Stimulated activated naive CD4-positive, alpha-beta T cell (primary cell): ENCODE results near the gene PLCB1.

Source experiments
- DNase-seq, 6 experiments: peaks; one replicate each; lab custom pipeline; 2025; lab: John Stamatoyannopoulos, UW

PLCB1 gene

DNA sequence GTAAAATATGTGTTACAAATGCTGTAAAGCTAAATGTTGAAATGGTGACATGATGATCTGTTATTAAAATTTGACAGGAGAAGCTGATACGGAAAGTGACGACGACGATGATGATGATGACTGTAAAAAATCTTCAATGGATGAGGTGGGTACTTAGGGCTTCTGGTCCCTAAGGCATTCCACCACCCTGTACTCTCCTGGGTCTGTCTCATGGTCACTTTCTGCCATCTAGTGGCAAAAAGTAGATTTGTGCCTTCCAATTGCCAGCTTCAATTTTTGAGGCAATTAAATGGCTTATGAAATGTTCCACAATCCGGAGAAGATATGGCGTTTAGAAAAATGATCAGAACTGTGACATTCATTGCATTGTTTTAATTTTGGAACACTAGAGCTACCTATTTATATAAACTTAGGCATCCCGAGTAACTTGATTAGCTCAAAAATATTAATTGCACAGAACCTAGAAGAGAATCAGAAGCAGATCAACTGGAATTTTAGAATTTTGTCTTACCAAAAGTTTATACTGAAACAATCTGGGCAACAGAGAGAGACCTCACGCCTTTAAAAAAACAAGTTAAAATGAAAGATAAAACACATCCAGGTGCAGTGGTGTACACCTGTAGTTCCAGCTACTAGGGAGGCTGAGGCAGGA lies 590.3 kb downstream of the PLCB1 start:
- peak in 4 of 6 experiments; percentile 3 to 42 (median 10) for DNase-seq

DNA sequence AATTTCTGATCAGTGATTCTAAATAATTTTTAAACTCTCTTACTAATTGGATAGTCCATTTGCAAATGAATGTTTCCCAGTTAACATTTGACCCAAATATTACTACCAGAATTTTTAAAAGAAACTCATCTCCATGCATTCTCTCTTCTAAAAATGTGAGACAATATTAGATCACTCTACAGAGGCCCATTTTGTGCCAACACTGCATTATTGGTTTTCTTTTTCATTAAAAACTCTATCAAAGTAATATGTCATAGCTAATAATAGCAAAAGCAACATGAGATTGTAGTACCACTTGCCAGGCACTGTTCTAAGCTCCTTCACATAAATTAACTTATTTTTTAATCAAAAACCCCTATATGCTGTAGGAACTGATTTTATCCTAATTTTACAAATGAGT lies 591.2 kb downstream of the PLCB1 start:
- no peak for DNase-seq

- DNase-seq, result no peak
These were observed 592.8 kb downstream of the PLCB1 start for GRCh38 chr20:8724884-8725283.

GRCh38 chr20:8726460-8726859 lies 594.4 kb downstream of the PLCB1 start:
- no peak for DNase-seq

DNA sequence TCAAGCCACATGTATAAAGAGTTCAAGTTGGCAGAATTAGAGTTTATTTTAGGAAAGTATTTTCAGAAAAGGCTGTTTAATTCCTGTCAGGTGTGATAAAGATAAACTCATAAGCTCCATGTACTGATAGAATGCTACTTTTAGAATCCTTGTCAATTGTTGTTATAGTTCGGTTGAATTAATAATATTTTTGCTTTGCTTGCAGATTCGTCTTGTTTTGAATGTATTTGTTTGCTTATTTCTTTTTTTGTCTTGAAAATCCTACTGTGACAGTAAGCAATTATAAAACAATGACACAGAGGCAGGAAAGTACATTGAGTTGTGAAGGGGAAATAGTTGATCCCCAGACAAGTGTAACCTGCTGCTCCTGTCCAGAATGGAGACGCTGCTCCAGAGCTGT lies 602.9 kb downstream of the PLCB1 start:
- no peak for DNase-seq

DNA sequence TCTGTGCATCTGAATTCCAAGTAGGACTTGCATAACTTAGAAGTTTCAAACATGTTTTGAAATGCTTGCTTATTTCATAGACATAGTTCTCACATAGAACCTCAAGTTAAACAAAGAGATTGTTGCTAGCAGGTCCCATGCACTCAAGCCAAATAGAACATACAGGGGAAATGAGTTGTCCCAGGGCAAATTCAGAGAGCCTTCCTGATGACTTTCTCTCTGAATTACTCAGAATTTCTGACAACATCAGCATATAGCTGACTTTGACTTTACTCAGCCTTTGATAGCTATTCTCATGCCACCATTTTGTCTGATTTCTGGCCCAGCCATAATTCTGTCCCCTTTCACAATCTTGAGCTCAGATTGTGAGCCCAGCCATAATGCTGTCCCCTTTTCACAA lies 603.6 kb downstream of the PLCB1 start:
- no peak for DNase-seq

DNA sequence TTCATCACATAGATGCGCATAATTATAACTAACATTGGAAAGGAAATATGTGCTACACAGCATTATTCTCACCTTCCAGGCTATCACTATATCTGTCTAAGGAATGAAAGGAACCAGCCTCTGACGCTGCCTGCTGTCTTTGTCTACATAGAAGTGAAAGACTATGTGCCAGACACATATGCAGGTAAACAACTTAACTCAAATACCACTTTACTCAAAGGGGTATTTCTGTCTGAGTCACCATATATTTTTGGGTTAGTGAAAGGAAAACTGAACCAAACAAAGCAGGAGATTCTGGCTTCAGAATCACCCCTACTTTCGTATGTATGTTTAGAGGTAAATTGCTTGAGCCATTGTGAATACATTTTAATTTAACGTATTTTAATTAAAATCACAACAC lies 608.2 kb downstream of the PLCB1 start:
- no peak for DNase-seq

GRCh38 chr20:8744228-8744844 lies 612.3 kb downstream of the PLCB1 start:
- DNase-seq, result no peak

DNA sequence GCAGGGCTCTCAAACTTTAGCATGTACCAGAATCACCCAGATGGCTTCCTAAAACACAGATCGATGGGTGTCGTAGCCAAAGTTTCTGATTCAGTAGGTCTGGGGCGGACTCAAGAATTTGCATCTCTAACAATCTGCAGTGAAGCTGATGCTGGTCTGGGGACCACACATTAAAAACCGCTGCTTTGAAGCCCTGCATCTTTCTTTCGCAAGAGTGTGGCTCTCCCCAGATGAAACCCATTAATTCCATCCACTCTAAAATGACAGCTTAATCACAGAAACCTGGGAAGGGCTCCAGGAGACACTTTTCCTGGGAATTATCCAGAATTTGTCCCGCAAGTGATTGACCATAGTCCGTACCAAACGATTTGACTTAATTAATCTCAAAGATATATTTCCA lies 617.0 kb downstream of the PLCB1 start:
- no peak for DNase-seq

DNA sequence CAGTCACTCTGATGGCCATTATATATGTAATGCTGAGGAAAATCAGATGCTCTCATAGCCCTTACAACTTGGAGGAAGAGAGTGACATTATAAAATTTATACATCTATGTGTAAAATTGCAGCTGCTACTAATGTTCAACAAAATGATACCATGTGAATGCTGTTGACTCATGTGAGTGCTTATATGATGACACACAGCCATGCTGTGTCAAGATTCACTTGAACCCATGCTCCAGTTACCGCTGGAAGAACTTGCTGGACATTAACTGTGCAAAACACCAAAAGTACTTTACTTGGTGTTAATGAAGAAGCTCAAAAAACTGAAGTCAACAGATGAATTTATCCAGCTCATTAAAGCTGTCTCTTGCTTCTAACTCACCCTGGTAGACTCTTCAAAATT lies 617.9 kb downstream of the PLCB1 start:
- no peak for DNase-seq

- DNase-seq, result no peak
These were observed 623.5 kb downstream of the PLCB1 start for GRCh38 chr20:8755340-8756118.

DNA sequence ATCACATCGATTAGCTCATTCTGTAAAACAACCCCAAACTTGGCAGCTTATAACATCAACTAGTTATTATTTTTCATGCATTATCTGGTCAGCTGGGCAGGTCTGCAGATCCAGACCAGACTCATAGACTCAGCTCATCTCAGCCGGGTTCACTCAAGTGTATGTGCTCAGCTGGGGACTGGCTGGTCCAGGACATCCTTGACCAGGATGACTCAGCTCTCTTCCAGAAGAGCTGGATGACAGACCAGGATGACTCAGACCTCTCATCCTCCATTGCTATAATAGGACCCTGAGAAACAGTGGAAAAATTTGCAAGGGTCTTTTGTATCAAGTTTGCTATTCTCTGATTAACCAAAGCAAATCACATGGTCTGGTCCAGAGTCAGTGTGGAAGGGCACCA lies 624.3 kb downstream of the PLCB1 start:
- DNase-seq, result no peak

DNA sequence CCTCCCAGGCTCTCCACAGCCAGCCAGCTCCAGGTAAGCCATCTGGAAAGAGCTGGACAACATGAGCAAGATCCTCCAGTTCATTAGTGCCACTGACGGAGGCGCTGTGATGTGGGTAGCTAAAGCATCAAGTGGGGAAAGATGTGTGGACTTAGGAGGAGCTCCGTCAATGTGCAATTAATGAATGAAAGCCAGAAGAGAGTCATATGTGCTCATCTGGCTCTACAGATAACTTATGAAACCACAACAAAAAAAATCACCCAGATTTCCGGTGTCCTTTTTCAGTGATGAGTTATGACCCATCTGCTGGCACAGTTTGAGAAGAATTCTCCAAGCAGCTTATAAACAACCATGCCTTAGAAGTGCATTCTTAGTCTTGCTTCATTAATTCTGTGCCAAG lies 625.1 kb downstream of the PLCB1 start:
- no peak for DNase-seq

DNA sequence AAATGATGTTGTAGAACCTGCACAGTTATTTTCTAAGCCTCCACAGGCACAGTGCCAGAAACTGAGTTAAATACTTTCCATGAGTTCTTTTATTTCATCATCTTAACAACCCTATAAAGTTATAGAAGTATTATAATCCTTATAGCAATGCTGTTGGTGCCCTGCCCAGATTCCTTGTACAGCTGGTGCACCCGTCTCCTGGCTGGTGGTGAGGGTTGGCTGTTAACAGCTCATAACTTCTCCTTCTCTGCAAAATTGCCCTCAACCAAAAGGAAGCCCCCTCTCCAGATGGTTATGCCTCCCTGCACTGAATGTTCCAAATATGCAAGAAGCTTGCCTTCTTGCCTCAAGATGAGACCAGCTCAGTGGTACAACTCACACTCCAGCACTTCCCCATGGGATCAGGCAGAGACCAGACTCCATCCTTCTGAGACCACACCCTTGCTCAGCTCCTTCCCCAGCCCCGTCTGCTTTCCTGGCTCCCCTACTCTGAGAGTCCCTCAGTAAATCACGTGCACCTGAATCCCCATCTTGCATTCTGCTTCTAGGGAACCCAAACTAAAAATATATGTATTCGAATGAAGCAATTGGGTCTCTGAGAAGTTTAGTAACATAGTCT lies 632.4 kb downstream of the PLCB1 start:
- DNase-seq, result no peak

- no peak for DNase-seq
These were observed 634.9 kb downstream of the PLCB1 start for GRCh38 chr20:8766868-8767390.

DNA sequence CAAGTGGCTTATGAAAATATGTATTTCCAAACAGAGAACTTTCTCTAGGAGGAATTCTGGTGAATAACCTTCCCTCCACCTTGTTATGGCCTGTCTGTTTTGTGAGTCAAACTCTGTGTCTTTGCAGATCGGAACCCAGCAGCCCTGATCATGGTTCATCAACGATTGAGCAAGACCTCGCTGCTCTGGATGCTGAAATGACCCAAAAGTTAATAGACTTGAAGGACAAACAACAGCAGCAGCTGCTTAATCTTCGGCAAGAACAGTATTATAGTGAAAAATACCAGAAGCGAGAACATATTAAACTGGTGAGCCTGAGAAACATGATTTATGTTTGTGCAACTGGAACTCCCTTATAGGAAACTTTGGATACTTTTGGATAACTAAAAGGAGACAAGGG lies 642.3 kb downstream of the PLCB1 start:
- DNase-seq, result no peak

DNA sequence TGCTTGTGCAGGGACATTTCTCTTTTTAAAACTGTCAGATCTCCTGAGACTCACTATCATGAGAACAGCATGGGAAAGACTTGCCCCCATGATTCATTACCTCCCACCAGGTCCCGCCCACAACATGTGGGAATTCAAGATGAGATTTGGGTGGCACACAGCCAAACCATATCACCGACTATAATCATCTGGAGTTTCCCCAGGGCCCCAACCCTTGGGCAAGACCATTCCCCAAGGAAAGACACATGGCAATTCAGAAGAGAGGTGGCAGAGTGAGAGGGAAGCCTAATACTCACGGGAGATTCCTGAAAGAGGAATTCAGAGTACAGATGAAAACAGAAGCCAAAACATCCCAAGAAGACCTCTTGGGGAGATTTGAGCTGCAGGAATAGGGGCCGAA lies 645.8 kb downstream of the PLCB1 start:
- no peak for DNase-seq

DNA sequence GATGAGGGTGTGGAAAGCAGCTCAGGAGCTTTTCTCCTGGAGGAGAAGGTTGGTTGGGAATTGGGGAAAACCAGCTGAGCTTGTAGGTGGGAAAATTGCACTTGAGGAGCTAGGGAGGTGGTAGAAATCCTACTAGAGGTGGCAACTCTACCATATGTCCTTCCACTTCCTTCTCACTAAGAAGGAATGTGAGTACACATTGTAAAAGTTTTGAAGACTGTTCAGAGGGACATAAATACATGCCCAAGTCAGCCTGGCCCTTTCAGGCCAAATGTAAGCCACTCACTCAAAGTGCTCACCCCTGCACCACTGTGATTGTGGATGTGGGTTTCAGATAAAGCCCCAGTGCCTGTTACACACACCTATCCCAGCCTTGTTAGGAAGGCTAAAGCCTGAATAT lies 646.3 kb downstream of the PLCB1 start:
- DNase-seq, result no peak

GRCh38 chr20:8780915-8781314 lies 648.8 kb downstream of the PLCB1 start:
- DNase-seq, result no peak

DNA sequence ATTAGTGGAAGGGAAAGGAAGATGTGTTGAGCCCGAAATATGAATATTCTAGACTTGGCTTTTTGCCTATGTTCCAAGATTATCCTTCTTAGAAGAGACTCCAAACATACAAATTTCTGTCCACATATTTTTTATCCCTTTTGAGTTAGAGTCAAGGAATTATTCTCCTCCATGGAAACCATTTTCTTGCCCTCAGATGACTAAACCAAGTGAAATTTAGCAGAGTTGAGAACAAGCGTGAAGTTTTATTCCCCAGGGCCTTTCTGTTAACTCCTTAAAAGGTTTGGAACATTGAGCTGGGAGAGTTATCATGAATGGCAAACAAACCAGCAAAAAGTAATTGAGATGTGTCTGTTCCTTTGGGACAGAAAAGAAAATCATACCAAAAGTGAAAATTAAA lies 650.7 kb downstream of the PLCB1 start:
- no peak for DNase-seq

DNA sequence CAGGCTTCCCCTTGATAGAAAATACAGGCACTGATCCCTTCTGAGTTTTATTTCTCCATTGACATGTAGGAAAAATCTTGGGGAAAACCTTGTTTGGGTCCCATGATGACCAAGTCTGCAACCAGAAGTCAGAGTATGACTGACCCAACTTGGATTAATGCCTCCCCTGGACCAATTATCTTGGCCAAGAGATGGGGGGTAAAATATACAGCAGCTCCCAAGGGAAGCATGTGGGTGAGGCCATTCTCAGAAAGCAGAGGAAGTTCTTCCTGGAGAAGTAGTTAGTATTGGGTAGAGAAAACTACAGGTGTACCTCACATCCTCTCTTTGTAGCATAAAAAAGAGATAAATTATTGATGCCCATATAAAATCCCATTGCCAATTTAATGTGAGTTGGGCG lies 651.7 kb downstream of the PLCB1 start:
- no peak for DNase-seq

GRCh38 chr20:8786383-8786782 lies 654.3 kb downstream of the PLCB1 start:
- no peak for DNase-seq

GRCh38 chr20:8787090-8787489 lies 655.0 kb downstream of the PLCB1 start:
- no peak for DNase-seq
